ENCODE results near the gene RAPGEF1.
"Not testable (repeated sequence)": the region's sequence is repeated elsewhere in the genome, so short reads cannot be mapped to it uniquely, and the experiment has no call there.

The RAPGEF1 gene

GRCh38 chr9:131559421-131560000 lies 180.4 kb downstream of the RAPGEF1 start:
- DNase-seq (ENCODE audit: low spot score) = no peak

DNA sequence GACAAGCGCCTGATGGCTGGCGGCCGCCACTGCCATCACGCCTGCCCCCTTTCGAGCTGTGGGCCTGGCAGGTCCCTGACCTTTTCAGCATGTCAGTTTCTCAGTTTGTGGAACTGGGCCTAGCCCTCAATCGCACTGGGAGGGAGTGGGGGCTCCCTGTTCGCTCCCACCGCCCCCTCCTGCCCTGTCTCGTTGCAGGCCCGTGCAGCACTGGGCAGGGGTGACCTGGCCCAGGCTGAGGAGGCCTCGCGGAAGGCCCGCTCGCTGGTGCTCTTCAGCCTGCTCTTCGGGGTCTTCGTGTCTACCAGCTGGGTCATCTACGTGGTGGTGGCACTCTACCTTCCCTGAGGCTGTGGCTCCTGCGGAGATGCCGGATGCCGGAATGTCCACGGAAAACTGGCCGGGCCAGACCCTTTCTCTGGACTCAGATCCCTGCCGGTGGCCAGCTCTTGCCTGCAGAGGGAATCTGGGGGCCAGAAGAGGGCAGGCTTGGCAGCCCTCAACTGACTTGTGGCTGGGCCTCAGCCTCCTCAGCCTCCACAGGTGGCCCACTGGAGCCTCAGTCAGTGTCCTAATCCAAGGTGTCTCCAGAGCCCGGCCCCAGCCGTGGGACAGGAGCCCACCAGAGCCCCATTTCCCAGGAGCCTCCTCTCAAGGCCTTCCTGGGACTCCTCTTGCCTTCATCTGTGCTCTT lies 181.9 kb downstream of the RAPGEF1 start:
- no peak for DNase-seq (ENCODE audit: low spot score)

DNA sequence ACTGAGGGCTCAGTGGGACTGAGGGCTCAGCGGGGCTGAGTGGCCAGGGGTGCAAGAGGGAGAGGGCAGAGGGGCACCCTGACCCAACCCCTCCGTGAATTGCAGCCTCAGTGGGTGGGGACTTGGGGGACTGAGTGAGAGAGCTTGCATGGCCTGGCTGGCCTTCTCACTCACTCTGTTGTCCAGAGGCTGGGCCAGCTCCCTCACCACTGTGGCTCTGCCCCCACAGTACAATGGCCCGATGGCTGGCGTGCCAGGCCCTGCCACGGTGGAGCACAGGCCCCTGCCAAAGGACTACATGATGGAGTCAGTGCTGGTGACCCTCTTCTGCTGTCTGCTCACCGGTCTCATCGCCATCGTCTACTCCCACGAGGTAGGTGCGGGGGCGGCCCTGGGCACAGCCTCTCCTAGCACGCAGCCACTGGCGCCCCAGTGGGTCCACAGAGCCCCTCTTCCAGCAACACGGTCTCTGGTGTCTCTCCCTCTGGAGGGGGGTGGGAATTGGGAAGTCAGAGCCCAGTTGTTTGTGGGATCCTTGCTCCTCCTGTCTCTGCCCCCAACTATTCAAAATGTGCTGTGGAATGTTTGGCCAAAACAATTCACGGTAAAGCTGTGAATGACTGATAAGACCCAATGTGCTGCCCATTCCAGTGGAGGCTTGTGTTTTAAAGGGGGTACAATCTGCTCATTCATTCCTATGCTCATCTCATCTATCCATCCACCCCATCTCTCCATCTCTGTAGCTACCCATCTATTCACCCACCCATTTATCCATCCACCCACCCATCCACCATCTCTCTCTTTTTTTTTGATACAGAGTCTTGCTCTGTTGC lies 183.8 kb downstream of the RAPGEF1 start:
- no peak for DNase-seq (ENCODE audit: low spot score)

DNA sequence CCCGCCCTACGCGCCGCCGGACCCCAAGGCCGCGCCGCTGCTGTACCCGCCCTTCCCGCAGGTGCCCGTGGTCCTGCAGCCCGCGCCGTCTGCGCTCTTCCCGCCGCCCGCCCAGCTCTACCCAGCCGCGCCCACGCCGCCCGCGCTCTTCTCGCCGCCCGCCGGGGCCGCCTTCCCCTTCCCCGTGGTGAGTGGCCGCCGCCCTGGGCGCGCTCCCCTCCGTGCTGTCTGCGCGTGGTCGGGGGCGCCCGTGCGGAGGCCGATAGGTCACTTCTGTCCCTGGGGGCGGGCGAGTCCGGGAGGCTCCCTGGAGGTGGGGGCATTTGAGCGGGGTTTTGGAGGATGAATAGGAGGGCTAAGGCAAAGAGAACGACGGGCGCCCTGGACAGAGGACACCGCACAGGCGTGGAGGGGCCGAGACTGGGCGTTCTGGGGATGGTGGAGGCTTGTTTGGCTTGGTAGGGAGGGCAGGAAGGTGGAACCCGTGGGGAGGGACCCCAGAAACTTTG lies 185.0 kb downstream of the RAPGEF1 start:
- no peak for DNase-seq (ENCODE audit: low spot score)

DNA sequence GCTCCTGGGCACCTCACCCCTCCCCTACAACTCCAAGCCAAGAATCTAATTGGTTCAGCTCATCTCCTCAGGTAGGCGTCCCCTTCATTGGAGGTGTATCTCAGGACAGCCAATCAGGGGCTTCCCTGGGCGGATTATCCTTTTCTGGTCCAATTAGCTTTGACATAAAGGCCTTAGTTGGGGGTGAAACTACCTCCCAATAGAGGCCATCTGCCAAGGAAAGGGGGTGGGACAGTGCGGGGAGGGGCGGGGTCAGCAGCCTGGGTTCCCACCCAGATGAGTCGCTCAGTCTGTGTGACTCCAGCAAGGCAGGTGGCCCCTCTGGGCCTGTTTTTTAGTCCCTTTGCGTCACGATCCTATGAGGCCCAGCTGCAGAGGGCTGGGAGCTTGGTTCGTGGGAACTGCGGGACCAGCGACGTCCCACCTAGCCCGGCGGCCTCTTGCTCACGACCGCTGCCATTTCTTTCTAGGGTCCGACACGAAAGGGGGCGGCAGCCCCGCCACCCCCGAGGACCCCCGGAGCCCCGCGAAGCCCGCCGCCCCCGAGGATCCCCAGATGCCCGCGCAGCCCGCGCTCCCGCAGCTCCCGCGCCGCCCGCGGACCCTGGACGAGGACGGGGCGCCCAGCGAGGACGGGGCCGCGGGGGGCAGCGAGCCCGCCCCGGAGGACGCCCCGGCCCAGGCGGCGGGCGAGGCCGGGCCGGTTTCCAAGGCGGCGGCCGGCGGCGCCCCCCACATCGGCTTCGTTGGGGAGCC lies 185.6 kb downstream of the RAPGEF1 start:
- DNase-seq (ENCODE audit: low spot score) = no peak

DNA sequence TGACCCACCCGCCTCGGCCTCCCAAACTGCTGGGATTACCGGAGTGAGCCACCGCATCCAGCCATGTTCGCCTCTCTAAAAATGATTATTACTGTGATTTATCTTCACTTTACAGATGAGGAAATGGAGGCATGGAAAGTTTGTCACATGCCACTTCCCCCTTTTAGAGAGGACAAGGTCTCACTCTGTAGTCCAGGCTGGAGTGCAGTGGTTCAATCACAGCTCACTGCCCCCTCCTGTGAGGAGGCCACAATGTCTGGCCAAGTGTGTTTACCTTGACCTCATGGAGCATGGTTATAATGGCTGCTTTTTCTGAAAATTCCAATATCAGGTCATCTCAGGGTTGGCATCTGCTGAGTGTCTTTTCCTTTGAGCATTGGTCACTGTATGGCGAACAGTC lies 187.8 kb downstream of the RAPGEF1 start:
- DNase-seq (ENCODE audit: low spot score) = no peak

DNA sequence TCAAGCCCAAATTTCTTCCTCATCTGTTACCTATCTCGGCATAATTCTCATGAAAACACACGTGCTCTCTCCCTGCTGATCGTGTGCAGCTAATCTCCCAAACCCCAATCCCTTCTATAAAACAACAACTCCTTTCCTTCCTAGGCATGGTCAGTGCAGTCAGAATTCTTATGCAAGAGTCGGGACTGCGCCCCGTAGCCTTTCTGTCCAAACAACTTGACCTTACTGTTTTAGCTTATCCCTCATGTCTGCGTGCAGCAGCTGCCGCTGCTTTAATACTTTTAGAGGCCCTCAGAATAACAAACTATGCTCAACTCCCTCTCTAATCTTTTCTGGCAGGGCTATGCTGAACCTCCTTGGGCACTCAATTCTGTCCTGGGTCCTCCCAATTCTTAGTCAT lies 189.4 kb downstream of the RAPGEF1 start:
- DNase-seq (ENCODE audit: low spot score) = not testable (repeated sequence)

DNA sequence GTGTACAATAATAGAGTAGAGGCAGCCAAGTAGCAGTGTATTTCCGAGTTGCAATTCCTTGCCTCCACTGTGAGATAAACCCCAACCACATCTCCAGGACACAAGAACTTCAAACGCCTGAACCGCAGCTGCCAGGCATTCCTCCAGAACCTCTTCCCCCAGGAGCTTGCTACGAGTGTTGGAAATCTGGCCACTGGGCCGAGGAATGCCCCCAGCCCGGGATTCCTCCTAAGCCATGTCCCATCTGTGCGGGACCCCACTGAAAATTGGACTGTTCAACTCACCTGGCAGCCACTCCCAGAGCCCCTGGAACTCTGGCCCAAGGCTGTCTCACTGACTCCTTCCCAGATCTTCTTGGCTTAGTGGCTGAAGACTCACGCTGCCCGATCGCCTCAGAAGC lies 190.7 kb downstream of the RAPGEF1 start:
- not testable (repeated sequence) for DNase-seq (ENCODE audit: low spot score)

GRCh38 chr9:131546336-131547084 lies 193.4 kb downstream of the RAPGEF1 start:
- DNase-seq (ENCODE audit: low spot score) = peak; percentile 47

- DNase-seq (ENCODE audit: low spot score) = no peak
Observed at GRCh38 chr9:131545786-131546335, 194.0 kb downstream of the RAPGEF1 start.

DNA sequence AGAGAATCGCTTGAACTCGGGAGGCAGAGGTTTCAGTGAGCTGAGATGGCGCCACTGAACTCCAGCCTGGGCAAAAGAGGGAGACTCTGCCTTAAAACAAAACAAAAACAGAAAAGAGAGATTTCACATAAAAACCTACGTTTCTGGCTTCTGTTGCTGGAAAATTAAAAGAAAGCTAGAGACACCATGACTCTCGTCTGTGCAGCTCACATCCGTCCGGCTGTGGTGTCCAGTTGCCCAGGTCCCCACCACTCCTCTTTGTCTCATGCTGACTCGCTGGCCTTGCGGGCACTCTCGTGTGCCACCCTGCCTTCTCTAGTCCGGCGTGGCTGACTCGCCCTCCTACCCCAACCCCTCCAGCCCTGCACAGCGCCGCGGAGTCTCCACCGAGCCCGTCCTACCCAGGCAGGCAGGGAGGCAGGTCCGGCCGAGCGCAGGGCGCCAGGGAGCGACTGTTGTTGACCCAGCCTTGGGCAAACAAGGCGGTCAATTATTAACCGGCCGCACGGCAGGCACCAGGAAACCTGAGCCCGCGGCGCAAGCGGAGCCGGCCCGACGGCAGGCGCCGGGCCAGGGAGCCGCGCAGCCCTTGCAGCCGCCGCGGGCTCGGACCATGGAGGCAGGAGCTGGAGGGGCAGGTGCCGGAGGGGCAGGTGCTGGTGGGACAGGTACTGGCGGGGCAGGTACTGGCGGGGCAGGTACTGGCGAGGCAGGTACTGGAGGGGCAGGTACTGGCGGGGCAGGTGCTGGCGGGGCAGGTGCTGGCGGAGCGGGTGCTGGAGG lies 194.7 kb downstream of the RAPGEF1 start, which contains the start of gene PRRT1B:
TSS of gene PRRT1B (plus strand) at position 521 of the 783 bp plus-strand sequence. CDS start at position 614, 93 bp downstream.
- DNase-seq (ENCODE audit: low spot score) = no peak

- no peak for DNase-seq (ENCODE audit: low spot score)
Observed at GRCh38 chr9:131543141-131543540, 196.7 kb downstream of the RAPGEF1 start.

GRCh38 chr9:131539223-131539923 lies 200.5 kb downstream of the RAPGEF1 start:
- no peak for DNase-seq (ENCODE audit: low spot score)

DNA sequence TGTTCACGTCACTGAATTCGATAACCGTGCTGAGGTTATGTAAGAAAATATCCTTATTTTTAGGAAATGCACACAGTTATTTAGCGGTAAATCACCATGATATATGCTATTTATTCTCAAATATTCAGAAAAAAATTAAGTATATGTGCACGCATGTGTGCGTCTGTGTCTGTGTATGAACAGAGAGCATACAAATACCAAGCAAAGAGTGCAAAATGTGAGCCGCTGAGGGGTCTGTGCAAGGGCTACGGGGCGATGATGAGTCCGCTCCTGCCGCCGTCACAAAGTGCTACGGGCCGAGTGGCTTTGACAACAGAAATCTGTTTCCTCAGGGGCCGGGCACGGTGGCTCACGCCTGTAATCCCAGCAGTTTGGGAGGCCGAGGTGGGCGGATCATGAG lies 201.9 kb downstream of the RAPGEF1 start:
- DNase-seq (ENCODE audit: low spot score) = no peak

DNA sequence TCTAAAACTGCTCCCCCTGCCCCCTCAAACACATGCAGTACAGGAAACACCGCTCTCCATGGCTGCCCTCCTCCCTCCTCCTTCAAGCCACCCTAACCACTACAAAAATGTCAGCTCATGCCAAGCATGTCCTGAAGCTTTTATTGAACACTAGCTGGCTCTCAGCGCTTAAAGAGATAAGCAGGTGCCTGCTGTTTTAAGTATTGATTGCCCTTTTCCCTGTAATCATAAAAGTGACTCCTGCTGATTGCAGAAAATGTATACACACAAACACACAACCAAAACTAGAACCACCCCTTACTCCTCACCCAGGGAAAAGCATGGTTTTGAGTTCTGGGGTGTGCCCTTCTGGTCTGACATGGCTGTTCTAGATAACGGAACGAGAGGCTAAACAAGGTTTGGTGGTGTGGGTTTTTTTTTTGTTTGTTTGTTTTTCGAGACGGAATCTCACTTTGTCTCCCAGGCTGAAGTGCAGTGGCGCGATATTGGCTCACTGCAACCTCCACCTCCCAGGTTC lies 205.1 kb downstream of the RAPGEF1 start:
- no peak for DNase-seq (ENCODE audit: low spot score)

DNA sequence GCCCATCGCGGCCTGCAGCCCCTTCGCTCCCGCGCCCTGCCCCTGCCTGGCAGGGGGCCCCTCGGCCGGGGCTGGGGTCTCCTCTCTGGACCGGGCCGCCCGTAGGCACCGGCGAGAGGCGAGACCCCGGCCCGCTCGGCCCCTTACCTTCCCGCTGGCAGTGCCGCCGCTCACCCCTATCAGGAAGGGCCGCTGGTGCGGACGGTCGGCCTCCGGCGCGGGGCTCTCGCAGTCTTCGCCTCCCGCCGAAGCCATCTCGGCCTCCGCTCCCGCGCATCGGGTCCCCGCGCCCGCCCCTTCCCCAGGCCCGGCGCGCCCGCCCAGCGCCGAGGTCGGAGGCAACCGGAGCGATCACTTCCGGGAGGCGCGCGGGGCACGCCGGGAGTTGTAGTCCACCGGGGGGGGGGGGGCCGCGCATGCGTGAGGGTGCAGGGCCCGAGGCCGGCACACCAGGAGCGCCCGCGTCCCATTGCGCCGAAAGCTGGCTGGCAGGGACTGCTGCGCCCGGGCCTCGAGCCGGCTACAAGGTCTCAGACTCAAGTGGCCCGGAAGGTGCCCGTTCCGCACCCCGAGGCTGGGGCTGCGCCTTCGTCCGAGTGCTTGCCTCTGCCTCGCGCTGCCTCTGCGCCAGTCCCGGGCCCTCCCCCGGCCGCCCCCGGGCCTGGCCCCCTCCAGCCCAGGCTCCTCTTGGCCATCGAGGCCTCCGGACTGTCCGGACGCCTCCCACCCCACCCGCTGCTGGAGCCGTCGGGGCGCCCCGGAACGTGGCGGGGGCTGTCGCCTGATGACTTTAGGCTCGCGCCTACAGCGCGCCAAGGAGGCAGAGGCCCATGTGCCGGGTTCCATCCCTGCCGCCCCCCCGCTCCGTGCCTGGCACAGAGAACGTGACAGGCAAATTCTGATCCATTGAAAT lies 208.7 kb downstream of the RAPGEF1 start, which contains the start of gene UCK1:
TSS of gene UCK1 (minus strand) at position 344 of the 913 bp plus-strand sequence. CDS start at position 255, 89 bp downstream.
- DNase-seq (ENCODE audit: low spot score) = peak; percentile 100

DNA sequence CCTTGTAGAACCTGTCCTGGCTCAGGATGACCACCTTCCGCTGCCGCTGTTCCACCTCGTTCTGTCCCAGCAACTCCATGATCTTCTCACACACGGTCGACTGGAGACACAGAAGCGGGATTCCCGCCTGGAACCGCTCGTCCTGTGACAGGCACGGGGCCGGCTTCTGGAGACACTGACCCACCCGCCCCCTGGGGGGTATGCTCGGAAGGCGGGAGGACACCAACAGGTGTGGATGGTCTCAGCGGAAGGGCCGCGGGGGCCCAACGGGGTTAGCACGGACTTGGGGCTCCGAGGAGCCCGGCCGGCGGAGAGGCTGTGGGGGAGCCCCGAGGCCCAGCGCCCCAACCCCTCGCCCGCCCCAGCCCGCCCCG lies 209.3 kb downstream of the RAPGEF1 start:
- DNase-seq (ENCODE audit: low spot score) = peak; percentile 78
